GM12865 (cell line): ENCODE data around the gene GPC6.

Source experiments
- DNase-seq: peaks from one replicate; pipeline ENCODE4 v3.0.0; 2010; ENCODE audit warnings: low read depth
- H3K4me3 ChIP-seq: 2 replicates; pipeline ENCODE4 v1.5.1; 2011; ENCODE audit warnings: mild to moderate bottlenecking, low read depth, low read length, control low read depth
- TF ChIP-seq, protein P1 (sequence below): IDR thresholded peaks from 2 replicates; pipeline ENCODE4 v1.5.1; 2011; ENCODE audit warnings: low read length, control low read depth, low read depth, inconsistent platforms; ENCODE audit not compliant: insufficient read depth; ENCODE audit errors: missing control alignments

GPC6 gene

DNA sequence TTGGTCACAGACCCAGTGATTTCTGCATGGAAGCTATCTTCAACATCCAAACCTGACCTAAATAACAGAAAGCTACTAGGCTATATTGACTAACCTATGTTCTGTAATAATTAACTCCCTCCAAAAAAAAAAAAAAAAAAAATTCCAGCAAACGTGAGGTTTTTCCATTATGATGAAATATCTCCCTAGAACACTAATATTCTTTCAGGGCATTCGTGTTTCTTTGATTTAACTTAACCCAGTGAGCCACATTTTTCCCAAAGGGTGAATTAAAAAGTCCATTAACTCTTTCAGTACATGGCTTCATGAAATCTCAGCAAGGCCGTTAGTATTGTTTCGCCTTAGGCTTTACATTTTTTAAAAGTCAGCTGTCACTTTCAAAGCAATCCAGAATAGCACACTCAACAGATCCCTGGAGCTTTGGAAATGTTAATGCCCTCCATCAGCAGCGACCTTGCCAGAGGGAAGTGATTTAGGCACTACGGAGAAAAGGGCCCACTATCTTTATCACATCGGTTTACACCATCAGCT lies 1077.1 kb downstream of the GPC6 start:
- DNase-seq: no peak
- H3K4me3 ChIP-seq: no peak overlapping the region
- TF ChIP-seq, protein P1, sequence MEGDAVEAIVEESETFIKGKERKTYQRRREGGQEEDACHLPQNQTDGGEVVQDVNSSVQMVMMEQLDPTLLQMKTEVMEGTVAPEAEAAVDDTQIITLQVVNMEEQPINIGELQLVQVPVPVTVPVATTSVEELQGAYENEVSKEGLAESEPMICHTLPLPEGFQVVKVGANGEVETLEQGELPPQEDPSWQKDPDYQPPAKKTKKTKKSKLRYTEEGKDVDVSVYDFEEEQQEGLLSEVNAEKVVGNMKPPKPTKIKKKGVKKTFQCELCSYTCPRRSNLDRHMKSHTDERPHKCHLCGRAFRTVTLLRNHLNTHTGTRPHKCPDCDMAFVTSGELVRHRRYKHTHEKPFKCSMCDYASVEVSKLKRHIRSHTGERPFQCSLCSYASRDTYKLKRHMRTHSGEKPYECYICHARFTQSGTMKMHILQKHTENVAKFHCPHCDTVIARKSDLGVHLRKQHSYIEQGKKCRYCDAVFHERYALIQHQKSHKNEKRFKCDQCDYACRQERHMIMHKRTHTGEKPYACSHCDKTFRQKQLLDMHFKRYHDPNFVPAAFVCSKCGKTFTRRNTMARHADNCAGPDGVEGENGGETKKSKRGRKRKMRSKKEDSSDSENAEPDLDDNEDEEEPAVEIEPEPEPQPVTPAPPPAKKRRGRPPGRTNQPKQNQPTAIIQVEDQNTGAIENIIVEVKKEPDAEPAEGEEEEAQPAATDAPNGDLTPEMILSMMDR: no peak

DNA sequence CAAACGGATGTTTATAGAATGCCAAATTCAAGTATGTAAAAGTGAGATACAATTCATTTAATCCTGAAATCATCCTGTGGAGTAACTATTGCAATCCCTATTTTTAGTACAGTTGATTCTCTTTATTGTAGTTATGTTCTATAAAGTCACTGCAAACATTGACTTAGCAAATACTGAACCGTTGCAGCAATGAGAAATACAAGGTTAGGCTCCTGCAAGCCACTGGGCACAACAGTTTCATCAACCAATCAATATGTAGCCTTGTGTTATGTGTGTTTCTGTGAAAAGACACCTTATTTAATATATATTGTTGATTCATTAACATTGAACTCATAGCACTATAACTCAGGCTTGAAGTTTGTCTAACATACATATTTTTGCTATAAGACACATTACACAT lies 1078.4 kb downstream of the GPC6 start:
- DNase-seq: no peak
- H3K4me3 ChIP-seq: no peak overlapping the region
- TF ChIP-seq, protein P1: no peak

DNA sequence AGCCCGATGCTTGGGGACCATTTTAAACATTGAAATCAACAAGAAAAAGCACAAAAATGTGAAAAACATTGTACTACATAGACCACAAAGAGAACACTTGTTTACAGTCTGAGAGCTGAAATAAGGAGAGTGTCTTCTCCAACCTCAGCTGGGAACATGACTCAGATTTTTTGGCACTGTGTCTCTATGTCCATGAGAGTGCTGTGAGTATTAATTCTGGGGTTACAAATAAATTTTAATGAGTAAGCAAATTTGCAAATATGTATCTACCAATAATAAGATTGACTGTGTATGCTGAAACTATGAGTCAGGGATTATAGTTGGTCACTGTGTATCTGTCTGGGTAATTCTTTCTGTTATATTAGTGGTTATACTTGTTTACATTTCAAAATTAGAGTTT lies 1078.9 kb downstream of the GPC6 start:
- H3K4me3 ChIP-seq: no peak overlapping the region
- TF ChIP-seq, protein P1: no peak
- DNase-seq: no peak

DNA sequence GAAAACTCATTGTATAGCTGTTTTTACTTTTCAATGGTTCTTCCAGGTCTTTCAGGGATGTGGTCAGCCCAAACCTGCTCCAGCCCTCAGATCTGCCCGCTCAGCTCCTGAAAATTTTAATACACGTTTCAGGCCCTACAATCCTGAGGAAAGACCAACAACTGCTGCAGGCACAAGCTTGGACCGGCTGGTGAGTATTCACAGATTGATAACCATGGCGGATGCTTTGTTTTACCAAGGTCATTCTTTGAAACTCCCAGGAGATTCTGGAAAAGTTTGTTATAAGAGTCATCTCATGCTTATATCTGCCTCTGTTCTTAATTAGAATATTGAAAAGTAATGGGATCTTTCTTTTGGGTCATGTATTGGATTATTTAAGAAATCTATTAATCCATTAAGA lies 1079.3 kb downstream of the GPC6 start:
- H3K4me3 ChIP-seq: no peak overlapping the region
- TF ChIP-seq, protein P1: no peak
- DNase-seq: no peak

DNA sequence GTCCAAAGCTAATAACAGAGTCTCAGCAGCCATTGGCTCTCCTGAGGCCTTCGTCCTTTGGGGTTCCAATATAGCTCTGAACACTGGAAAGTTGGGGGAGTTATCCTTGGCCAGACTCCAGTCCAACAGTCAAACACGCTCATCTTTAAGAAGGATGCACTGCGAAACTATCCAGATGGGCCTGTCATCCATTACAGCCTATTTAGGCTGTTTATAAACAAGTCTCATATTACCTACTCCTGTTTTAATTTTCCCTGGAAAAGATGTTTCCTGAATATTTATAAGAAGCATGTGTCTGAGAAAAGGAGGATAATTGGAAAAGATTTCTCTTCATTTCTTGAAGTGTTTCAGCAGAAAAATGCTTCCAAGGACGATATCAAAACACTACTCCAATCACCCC lies 1082.2 kb downstream of the GPC6 start:
- TF ChIP-seq, protein P1: no peak
- no peak for DNase-seq

DNA sequence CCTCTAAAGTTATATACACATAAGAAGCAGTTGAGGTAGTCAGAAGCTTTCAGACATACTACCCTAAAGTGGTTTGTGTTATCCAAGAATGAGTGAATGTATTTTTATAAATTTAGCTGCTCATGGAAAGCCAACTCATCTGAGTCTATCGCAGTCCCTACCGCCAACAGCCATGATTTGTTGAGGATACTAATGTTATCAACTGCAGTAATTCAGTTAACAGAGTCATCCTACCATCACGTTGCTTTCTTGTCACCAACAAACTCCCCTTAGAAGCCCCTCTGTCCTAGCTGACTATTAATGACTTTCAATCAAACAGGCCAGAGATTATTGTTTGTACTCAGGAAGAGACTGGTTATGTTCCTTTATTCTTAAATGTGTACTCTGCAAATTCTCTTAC lies 1083.0 kb downstream of the GPC6 start:
- no peak overlapping the region for H3K4me3 ChIP-seq
- DNase-seq: no peak
- TF ChIP-seq, protein P1: no peak

More for the DNA sequence above, 1082.2 kb downstream of the GPC6 start:
- H3K4me3 ChIP-seq: no peak overlapping the region
